NCI-H510A treated with DMSO at 0.1 percent for 48 hours (cell line): ENCODE results near the gene ERBB3.
A peak's percentile ranks its signal among the peaks of the same experiment; 100 is the strongest.

ENCODE experiments used
- DNase-seq: peaks from one replicate; lab custom pipeline; 2025; lab: John Stamatoyannopoulos, UW

The ERBB3 gene

DNA sequence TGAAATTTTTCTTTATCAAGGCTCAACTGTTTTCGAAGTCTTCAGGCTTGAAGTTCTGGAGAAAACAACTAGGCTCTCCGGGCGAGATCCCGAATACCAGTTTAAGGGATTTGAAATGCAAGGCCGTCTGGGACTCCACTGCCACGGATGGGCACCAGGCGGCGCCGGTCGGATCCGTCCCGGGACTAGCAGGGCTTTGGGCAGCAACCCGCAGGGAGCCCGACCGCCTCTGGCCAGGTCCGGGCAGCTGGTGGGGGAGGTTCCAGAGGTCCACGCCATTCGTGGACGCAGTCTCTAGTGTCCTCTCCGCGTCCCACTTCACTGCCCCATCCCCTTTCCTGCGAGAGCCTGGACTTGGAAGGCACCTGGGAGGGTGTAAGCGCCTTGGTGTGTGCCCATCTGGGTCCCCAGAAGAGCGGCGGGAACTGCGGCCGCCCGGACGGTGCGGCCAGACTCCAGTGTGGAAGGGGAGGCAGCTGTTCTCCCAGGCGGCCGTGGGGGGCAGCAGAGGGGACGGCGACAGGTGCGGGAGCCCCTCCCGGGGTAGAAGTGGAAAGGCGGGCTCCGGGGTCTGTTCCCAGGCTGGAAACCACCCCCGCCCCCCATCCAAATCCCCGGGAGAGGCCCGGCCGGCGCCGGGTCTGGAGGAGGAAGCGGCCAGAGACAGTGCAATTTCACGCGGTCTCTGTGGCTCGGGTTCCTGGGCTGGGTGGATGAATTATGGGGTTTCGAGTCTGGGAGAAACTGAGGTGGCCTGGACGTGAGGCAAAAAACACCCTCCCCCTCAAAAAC lies 838 bp upstream of the ERBB3 start:
- DNase-seq: peak; percentile 84

- no peak for DNase-seq
These were observed 682 bp downstream of the ERBB3 start for GRCh38 chr12:56080556-56081138.

DNA sequence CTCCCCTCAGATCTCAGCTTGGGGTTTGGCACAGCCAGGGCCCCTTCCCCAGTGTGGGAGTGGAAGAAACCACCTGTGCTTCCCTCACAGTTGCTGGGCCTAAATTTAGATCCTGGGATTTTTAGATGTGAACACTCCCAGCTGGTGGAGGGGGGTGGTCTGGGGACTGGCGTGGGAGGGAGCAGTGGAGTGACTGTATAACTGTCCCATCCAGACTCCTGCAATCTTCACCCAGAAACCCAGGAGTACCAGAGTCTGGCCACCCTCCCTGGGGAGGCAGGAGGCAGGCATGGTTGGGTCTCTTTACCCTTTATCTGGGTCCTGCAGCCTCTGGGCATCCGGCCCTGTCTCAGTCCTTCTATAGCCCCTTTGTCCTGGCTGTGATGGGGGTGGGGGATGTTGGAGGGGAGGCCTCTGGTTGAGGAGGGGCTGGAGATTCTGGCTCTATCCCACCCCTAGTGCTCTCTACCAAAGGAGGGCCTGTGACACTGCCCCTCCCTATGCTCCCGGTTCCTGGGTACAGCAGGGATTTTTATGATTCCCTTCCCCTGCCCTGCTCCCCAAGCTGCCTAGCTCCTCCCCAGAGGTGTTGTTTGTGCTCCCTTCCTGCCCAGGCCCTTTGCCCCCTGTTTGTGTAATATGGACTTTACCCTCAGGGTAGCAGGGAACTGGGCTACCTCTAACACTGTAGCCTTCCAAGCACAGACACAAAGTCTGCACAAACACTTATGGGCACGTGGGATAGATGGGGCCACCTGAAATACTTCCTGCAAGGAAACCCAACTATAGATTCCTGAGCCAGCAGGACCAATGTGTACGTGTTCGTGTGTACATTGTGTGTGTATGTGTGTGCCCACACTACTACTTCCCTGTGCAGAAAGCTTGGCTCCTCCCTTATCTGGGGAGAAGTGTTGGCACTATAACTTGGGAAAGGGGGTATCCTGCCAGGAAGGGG lies 1.7 kb downstream of the ERBB3 start:
- DNase-seq: no peak

- no peak for DNase-seq
These were observed 2.4 kb downstream of the ERBB3 start for GRCh38 chr12:56082382-56082781.

DNA sequence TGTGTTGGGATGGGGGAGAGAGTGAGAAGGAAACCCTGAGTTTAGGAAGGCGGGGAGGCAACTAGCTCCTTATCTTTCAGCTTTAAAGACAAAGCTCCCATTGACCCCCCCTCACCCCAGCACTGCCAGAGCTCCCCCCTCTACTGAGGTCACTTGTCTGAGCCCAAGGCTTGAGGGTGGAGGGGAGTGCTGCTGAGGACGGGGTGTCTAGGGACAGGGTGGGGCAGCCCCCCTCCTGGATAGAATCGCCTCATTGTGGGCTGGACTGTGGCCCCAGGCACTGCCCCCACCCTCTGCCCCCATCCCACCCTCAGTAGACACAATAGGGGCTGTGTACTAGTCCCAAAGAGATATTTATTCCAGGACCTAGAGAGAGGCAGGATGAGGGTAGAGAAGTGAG lies 3.0 kb downstream of the ERBB3 start:
- DNase-seq: no peak

GRCh38 chr12:56084958-56085543 lies 5.1 kb downstream of the ERBB3 start:
- no peak for DNase-seq

GRCh38 chr12:56086096-56086495 lies 6.1 kb downstream of the ERBB3 start:
- peak; percentile 36 for DNase-seq

DNA sequence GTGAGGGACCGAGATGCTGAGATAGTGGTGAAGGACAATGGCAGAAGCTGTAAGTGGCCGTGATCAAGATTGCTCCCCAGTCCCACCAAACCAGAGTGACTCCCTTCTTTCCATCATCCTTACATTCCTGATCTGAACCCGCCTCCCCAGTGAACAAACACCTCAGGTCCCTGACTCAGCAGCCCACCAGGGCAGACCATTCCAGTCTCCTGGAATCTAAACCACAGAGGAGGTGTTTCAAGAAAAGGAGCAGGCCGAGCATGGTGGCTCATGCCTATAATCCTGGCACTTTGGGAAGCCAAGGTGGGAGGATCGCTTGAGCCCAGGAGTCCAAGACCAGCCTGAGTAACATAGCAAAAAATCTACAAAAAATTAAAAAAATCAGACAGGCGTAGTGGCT lies 6.6 kb downstream of the ERBB3 start:
- no peak for DNase-seq

DNA sequence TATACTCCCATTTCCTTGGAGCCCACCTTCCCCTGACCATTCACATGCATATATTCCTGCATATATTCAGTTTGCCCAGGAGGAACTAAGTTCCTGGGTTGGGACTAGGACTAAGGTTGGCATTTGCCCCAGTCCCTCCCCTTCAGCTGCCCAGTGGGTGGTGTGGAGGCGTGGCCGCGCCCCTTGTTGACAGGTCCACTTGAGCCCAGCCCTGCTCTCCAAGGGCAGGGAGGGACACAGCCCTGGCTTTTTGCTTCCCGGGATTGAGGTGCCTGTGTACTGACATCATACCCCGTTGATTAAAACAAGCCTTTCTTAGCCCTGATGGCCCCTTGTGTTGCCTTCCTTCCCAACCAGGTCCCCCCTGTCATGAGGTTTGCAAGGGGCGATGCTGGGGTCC lies 7.3 kb downstream of the ERBB3 start:
- peak; percentile 57 for DNase-seq

DNA sequence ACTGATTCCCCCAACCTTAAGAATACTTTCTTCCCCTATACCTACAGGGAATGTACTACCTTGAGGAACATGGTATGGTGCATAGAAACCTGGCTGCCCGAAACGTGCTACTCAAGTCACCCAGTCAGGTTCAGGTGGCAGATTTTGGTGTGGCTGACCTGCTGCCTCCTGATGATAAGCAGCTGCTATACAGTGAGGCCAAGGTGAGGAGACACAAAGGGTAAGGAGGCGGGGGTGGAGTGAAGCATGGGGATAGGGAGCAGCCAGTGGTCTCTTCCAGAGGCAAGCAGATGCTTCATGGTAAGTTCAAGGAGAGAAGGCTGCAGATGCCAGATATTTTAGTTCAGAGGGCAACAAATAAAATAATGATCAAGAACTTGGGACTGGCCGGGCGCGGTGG lies 17.8 kb downstream of the ERBB3 start:
- no peak for DNase-seq

- DNase-seq: no peak
These were observed 18.6 kb downstream of the ERBB3 start for GRCh38 chr12:56098592-56098991.

DNA sequence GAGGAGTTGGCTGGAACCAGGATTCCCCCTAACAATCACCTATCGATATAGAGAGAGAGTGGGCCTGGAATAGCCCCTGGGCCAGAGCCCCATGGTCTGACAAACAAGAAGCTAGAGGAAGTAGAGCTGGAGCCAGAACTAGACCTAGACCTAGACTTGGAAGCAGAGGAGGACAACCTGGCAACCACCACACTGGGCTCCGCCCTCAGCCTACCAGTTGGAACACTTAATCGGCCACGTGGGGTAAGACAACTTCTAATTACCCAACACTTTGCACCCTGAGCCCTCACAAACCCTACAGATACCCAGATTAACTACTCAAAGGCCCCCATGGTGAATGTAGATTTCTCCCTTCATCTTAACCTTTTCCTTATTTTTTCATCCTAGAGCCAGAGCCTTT lies 19.8 kb downstream of the ERBB3 start:
- no peak for DNase-seq

DNA sequence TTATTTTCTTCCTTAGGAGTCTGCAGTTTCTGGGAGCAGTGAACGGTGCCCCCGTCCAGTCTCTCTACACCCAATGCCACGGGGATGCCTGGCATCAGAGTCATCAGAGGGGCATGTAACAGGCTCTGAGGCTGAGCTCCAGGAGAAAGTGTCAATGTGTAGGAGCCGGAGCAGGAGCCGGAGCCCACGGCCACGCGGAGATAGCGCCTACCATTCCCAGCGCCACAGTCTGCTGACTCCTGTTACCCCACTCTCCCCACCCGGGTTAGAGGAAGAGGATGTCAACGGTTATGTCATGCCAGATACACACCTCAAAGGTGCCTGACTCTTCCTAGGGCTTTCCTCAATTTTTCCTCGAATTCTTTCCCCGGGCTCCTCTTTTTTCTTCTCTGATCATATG lies 21.1 kb downstream of the ERBB3 start:
- no peak for DNase-seq

DNA sequence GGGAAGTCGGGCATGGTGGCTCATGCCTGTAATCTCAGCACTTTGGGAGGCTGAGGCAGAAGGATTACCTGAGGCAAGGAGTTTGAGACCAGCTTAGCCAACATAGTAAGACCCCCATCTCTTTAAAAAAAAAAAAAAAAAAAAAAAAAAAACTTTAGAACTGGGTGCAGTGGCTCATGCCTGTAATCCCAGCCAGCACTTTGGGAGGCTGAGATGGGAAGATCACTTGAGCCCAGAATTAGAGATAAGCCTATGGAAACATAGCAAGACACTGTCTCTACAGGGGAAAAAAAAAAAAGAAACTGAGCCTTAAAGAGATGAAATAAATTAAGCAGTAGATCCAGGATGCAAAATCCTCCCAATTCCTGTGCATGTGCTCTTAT lies 22.7 kb downstream of the ERBB3 start:
- no peak for DNase-seq

GRCh38 chr12:56103066-56103711 lies 23.2 kb downstream of the ERBB3 start:
- DNase-seq: no peak

GRCh38 chr12:56103823-56104108 lies 23.8 kb downstream of the ERBB3 start:
- no peak for DNase-seq

GRCh38 chr12:56104109-56104814 lies 24.3 kb downstream of the ERBB3 start, which contains the start of gene PA2G4:
Gene PA2G4 (plus strand): TSS chr12:56104559. CDS start chr12:56104738, 179 bp downstream.
- peak; percentile 100 for DNase-seq

DNA sequence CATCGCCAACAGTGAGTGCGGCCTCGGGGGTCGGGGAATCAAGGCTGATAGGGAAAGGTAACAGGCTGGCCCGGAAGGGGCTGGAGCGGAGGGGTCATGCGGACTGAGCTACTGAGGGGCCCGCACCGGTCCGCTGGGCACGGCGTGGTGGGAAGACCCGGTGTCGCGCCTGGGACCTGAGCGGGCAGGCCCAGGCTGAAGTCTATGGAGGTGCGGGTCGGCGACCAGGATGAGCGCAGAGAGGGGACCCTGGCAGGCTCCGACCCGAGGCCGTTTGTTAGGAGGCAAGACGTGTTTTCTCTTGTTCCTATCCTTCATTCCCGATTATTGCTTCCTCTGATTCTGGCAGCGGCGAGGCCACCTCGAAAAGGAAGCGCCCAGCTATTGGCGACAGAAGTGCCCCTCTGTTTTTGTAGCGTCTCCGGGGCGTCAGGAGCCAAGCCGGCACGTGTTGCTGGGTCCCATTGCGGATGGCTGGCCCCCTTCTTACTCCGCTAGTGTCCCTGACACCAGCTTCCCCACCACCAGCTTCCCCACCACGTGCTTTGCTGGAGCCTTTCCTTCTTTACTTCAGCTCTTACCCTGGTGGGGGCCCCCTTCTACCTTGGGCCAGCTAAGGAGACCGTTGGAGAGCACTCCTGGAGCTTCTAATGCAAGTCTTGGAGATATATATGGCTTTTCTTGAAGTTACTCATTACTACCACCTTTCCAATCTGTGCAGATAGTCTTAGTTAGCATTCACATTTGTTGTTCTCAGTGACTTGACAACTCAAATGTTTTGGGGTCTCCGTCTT lies 25.0 kb downstream of the ERBB3 start:
- no peak for DNase-seq

GRCh38 chr12:56105609-56105902 lies 25.6 kb downstream of the ERBB3 start:
- DNase-seq: no peak

DNA sequence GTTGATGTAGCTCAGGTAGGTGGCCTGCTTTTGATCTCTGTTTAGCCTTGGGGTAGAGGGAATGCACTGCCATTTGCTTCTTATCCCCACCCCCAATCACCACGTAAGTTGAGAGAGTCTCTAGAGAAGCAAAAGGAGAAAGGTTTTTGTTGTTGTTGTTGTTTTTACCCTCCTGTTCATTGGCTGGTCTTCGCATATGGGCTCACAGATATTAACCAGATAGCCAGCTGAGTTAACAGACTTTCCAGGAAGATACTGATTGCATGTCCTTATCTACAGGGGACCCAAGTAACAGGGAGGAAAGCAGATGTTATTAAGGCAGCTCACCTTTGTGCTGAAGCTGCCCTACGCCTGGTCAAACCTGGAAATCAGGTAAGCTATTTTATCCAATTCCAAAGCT lies 27.3 kb downstream of the ERBB3 start:
- no peak for DNase-seq

DNA sequence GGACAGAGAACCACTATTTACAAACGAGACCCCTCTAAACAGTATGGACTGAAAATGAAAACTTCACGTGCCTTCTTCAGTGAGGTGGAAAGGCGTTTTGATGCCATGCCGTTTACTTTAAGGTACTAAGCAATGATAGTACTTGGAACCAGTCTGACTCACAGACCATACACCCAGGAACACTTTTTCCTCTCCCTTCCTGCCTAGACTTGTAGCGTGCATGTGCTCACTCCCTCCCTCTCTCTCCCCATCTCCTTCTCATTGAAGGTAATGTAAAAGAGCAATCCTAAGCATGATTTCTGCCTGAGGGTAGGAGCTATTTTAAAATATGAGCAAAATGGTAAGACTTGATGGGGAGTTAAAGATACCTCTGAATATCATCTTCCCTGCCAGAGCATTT lies 30.6 kb downstream of the ERBB3 start:
- no peak for DNase-seq
